ENCODE results near the gene PSMB3. TPM values are rescaled to one million over a fixed set of nuclear protein-coding genes. Genes with fewer than 3 reads are reported as not detected.

The PSMB3 gene
- total RNA-seq, 1 donor, result 95.5 TPM

- no peaks in the 10 kb centered on the region for H3K27me3 ChIP-seq (ENCODE audit: insufficient read depth, low read length)
- H3K9me3 ChIP-seq (ENCODE audit: low read depth, low read length), result no peaks in the 10 kb centered on the region
- H3K4me3 ChIP-seq (ENCODE audit: low read length), result no peak overlapping the region
- no peaks in the 10 kb centered on the region for H3K4me1 ChIP-seq (ENCODE audit: insufficient read depth, low read length)
Observed at GRCh38 chr17:38739305-38739704, 13.2 kb upstream of the PSMB3 start.

GRCh38 chr17:38740044-38740443 lies 12.5 kb upstream of the PSMB3 start:
- no peaks in the 10 kb centered on the region for H3K27me3 ChIP-seq (ENCODE audit: insufficient read depth, low read length)
- no peaks in the 10 kb centered on the region for H3K4me1 ChIP-seq (ENCODE audit: insufficient read depth, low read length)
- H3K9me3 ChIP-seq (ENCODE audit: low read depth, low read length), result no peaks in the 10 kb centered on the region
- no peak overlapping the region for H3K4me3 ChIP-seq (ENCODE audit: low read length)

- peaks cover 3% of the 10 kb centered on the region for H3K27me3 ChIP-seq (ENCODE audit: insufficient read depth, low read length)
- H3K4me3 ChIP-seq (ENCODE audit: low read length), result no peak overlapping the region
- no peaks in the 10 kb centered on the region for H3K9me3 ChIP-seq (ENCODE audit: low read depth, low read length)
- H3K4me1 ChIP-seq (ENCODE audit: insufficient read depth, low read length), result no peaks in the 10 kb centered on the region
Observed at GRCh38 chr17:38740806-38741205, 11.7 kb upstream of the PSMB3 start.

- Histone ChIP-seq H3K9me3 (ENCODE audit: low read depth, low read length) (no peaks in the 10 kb centered on the region), H3K4me1 (ENCODE audit: insufficient read depth, low read length) (peaks cover 2% of the 10 kb centered on the region), H3K27me3 (ENCODE audit: insufficient read depth, low read length) (peaks cover 9% of the 10 kb centered on the region), H3K4me3 (ENCODE audit: low read length) (no peak overlapping the region)
Observed at GRCh38 chr17:38741461-38741860, 11.1 kb upstream of the PSMB3 start.

- Histone ChIP-seq H3K4me3 (ENCODE audit: low read length) (no peak overlapping the region), H3K9me3 (ENCODE audit: low read depth, low read length) (no peaks in the 10 kb centered on the region), H3K4me1 (ENCODE audit: insufficient read depth, low read length) (peaks cover 7% of the 10 kb centered on the region), H3K27me3 (ENCODE audit: insufficient read depth, low read length) (peaks cover 14% of the 10 kb centered on the region)
Observed at GRCh38 chr17:38741921-38742410, 10.6 kb upstream of the PSMB3 start.

GRCh38 chr17:38742411-38743308 lies 9.9 kb upstream of the PSMB3 start:
- Histone ChIP-seq H3K9me3 (ENCODE audit: low read depth, low read length) (no peaks in the 10 kb centered on the region), H3K4me1 (ENCODE audit: insufficient read depth, low read length) (peaks cover 12% of the 10 kb centered on the region), H3K4me3 (ENCODE audit: low read length) (no peak overlapping the region), H3K27me3 (ENCODE audit: insufficient read depth, low read length) (peaks cover 17% of the 10 kb centered on the region)

GRCh38 chr17:38743556-38744171 lies 8.9 kb upstream of the PSMB3 start:
- H3K27me3 ChIP-seq (ENCODE audit: insufficient read depth, low read length), result peaks cover 23% of the 10 kb centered on the region
- H3K9me3 ChIP-seq (ENCODE audit: low read depth, low read length), result no peaks in the 10 kb centered on the region
- H3K4me1 ChIP-seq (ENCODE audit: insufficient read depth, low read length), result peaks cover 19% of the 10 kb centered on the region
- H3K4me3 ChIP-seq (ENCODE audit: low read length), result no peak overlapping the region

- H3K27me3 ChIP-seq (ENCODE audit: insufficient read depth, low read length), result peaks cover 40% of the 10 kb centered on the region
- H3K4me3 ChIP-seq (ENCODE audit: low read length), result no peak overlapping the region
- peaks cover 38% of the 10 kb centered on the region for H3K4me1 ChIP-seq (ENCODE audit: insufficient read depth, low read length)
- no peaks in the 10 kb centered on the region for H3K9me3 ChIP-seq (ENCODE audit: low read depth, low read length)
Observed at GRCh38 chr17:38745545-38745944, 7.0 kb upstream of the PSMB3 start.

GRCh38 chr17:38746004-38746848 lies 6.3 kb upstream of the PSMB3 start:
- peaks cover 47% of the 10 kb centered on the region for H3K27me3 ChIP-seq (ENCODE audit: insufficient read depth, low read length)
- H3K4me1 ChIP-seq (ENCODE audit: insufficient read depth, low read length), result peaks cover 45% of the 10 kb centered on the region
- no peaks in the 10 kb centered on the region for H3K9me3 ChIP-seq (ENCODE audit: low read depth, low read length)
- H3K4me3 ChIP-seq (ENCODE audit: low read length), result no peak overlapping the region

GRCh38 chr17:38746849-38747462 lies 5.6 kb upstream of the PSMB3 start:
- no peaks in the 10 kb centered on the region for H3K9me3 ChIP-seq (ENCODE audit: low read depth, low read length)
- no peak overlapping the region for H3K4me3 ChIP-seq (ENCODE audit: low read length)
- H3K27me3 ChIP-seq (ENCODE audit: insufficient read depth, low read length), result peaks cover 50% of the 10 kb centered on the region
- H3K4me1 ChIP-seq (ENCODE audit: insufficient read depth, low read length), result peaks cover 50% of the 10 kb centered on the region

GRCh38 chr17:38747463-38748148 lies 4.9 kb upstream of the PSMB3 start:
- Histone ChIP-seq H3K4me1 (ENCODE audit: insufficient read depth, low read length) (peaks cover 53% of the 10 kb centered on the region), H3K4me3 (ENCODE audit: low read length) (no peak overlapping the region), H3K9me3 (ENCODE audit: low read depth, low read length) (no peaks in the 10 kb centered on the region), H3K27me3 (ENCODE audit: insufficient read depth, low read length) (peaks cover 50% of the 10 kb centered on the region)

GRCh38 chr17:38748149-38748891 lies 4.2 kb upstream of the PSMB3 start, which contains the start of gene PCGF2:
Gene PCGF2, minus strand, starts transcription at chr17:38748336. Its CDS starts 7,934 bp downstream, at chr17:38740402.
- peaks cover 50% of the 10 kb centered on the region for H3K27me3 ChIP-seq (ENCODE audit: insufficient read depth, low read length)
- no peaks in the 10 kb centered on the region for H3K9me3 ChIP-seq (ENCODE audit: low read depth, low read length)
- H3K4me1 ChIP-seq (ENCODE audit: insufficient read depth, low read length), result peaks cover 57% of the 10 kb centered on the region
- peak within 1 kb of the TSS; percentile 18 for H3K4me3 ChIP-seq (ENCODE audit: low read length)

- Histone ChIP-seq H3K27me3 (ENCODE audit: insufficient read depth, low read length) (peaks cover 50% of the 10 kb centered on the region), H3K4me1 (ENCODE audit: insufficient read depth, low read length) (peaks cover 63% of the 10 kb centered on the region), H3K9me3 (ENCODE audit: low read depth, low read length) (no peaks in the 10 kb centered on the region), H3K4me3 (ENCODE audit: low read length) (peak overlapping the region; percentile 18)
Observed at GRCh38 chr17:38748892-38749222, 3.7 kb upstream of the PSMB3 start.
